HG03097 (cell line): ENCODE data around the gene ZNF436.

Experiments used
- ATAC-seq: cut with Tn5 transposase; IDR thresholded peaks from one replicate; pipeline ENCODE4 v1.9.1; 2021; ENCODE audit not compliant: unreplicated experiment, low FRiP score

Gene ZNF436

DNA sequence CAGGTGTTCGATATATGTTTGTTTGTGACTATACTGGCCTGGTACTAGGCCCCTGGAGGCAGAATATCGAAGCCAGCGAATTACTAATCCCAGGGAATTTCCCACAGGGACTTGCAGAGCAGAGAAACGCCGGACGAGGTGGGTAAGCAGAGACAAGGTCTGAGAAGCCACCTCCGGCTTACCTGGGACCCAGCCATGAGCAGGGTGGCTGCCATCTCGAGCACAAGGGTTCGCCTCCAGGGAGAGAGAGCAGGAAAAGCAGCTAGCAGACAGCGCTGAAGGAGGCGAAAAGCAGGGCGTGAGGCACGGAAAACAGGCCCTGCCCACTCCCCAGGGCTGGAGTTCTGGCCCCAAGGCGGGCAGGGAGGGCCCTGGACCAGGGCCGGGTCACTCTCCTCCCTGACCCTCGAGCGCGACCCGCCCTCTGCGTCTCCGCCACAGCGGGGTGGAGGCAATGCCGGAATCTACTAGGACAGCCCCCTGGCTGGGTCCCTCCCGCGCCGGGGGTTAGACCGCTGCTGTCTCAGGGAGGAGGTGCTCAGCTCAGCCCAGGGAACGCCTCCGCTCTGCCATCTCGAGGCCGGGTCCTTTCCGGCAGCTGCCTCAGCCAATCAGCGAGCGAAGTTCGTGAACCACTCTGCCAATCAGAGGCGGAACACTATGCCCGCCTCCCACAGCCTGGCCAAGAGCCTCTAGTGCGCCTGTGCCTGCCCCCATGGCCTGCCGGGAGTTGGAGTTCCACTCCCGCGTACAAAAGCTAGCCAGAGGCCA lies 1.7 kb downstream of the ZNF436 start:
- ATAC-seq: peak; percentile 92

DNA sequence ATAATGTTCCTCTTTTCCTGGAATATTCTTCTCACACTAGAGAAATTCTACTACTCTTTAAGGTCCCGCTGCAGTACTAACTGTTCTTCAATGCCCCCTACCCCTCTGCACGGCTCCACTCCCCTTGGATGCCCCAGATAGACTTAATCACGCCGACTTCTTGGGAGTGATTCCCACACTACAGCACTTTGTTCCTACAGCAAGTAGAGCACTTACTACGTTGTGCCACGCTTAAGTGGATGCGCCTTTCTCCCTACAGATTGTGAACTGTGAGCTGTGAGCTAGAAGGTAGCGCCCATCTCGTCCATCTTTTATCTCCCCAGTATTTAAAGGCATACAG lies 2.2 kb downstream of the ZNF436 start:
- ATAC-seq: no peak

DNA sequence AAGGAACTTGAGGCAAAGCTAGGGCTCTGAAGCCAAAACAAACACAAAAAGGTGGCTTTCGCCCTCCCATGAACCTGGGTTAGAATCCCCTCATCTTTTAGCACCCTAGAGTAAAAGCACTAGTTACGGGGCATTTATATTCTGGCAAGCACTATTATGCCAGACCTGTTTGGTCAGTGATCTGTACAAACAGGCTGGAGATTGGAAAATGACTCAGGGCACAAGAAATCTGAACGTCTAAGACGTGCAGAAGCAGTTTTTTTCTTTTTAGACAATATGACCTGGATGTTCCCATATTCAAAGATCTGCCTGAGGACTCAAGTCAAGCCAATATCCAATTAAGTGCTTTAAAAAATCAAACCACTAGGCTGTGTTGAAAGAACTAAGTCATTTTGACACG lies 3.0 kb downstream of the ZNF436 start:
- no peak for ATAC-seq

DNA sequence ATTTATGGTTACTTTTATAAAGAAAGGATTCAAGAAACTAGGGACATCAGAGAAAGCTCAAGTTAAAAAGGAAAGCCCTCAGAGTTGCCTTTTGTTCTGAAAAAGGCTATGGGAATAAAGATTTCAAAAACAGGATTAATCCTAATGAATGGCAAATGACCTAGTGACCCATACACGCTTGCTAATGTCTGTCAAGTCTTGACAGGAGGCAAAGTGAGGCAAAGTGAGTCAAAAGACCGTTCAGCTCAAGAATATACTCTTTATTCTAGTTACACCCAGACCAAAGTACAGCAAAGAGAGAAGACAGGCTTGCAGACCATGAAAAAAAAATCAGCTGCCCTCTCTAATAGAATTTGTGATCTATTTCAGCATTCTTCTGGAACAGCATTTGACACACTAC lies 3.5 kb downstream of the ZNF436 start:
- no peak for ATAC-seq

DNA sequence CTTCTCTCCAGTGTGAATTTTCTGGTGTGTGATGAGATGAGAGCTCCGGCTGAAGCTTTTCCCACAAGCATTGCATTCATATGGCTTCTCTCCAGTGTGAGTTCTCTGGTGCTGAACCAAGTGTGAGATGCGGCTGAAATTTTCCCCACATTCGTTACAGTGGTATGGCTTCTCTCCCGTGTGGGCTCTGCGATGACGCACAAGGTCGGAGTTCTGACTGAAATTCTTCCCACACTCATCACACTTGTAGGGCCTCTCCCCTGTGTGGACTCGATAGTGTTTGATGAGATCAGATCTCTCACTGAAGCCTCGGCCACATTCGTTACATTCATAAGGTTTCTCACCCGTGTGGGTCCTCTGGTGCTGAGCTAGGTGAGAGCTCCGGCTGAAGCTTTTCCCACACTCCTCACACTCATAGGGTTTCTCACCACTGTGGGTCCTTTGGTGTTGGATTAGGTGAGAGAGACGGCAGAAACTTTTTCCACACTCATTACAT lies 7.4 kb downstream of the ZNF436 start:
- no peak for ATAC-seq

DNA sequence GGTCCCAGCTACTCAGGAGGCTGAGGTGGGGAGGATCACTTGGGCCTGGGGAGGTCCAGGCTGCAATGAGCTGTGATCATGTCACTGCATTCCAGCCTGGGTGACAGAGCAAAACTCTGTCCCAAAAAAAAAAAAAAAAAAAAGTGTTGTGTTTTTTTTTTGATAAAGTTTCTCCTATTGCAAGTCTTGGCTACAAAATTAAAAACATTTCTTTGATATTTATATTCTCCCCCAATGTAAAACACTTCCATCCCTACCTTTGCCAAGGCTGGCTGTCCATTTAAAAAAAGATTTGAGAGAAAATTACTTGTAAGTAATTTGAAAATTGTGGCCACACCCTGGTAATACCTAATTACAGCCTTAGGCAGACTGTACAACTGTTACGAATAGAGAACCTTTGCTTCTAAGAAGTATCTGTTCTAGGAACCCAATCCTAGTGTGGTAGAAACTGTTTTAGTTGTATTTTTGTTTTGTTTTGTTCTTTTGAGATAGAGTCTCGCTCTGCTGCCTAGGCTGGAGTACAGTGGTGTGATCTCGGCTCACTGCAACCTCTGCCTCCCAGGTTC lies 11.2 kb downstream of the ZNF436 start:
- no peak for ATAC-seq

DNA sequence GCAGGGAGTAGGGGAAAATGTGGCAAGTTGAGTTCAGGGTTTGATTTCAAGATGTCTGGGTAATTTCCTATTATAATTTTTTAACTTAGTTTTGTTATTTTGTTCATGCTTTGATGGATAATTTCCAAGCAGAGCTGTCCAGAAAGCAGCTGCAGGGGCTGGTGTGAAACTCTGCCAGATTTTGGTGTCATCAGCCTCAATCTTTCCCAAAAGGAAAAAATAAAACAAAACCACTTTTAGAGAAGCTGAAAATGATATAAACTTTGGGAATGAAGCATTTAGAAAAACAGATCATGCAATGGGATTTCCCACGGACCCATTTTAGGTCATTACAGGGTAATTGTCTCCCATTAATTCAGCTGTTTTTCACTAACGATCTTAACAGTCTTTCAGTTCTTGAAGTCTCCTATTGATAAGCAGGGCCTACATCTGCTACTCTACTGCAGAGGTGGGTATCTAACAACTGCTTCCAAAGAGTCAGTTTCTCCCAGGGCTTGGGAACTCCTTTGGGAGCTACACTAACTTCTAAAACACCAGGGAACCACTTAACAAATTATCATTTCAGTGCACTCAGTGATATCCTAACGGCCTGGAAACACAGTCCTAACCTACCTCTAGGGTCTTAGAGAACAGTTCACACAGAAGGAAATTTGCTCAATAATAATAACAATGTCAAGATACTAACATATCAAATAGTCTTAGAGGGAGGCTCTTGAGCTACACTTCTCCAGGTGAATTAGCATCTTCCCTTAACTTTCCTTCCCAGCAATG lies 12.3 kb downstream of the ZNF436 start:
- ATAC-seq: no peak

DNA sequence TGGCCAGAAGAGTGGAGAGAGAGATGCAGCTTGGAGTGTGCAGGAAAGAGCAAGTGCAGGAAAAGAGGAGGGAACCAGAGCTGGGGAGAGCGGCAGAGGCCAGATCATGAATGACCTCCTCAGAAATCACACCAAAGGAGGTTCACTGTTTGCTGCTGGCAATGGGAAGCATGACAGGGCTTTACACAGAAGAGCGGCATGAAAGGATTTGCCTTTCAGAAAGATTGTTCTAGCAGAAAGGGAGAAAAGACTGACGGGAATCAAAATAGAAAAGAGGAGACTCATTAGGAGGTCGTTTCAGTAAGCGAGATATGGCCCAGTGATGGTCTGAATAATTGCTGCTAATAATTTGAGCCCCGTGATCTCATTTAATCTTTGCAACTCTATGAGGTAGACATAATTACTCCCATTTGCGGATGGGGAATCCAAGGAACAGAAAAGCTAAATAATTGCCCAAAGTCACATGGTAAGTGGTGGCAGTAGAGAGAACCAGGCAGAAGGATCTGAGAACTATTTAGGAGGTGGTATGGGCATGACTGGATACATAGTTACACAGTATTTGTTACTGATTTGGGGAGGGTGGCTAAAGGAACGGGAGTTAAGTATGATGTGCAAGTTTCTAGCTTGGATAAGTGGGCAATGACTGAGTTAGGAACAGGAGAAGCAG lies 13.0 kb downstream of the ZNF436 start:
- no peak for ATAC-seq

DNA sequence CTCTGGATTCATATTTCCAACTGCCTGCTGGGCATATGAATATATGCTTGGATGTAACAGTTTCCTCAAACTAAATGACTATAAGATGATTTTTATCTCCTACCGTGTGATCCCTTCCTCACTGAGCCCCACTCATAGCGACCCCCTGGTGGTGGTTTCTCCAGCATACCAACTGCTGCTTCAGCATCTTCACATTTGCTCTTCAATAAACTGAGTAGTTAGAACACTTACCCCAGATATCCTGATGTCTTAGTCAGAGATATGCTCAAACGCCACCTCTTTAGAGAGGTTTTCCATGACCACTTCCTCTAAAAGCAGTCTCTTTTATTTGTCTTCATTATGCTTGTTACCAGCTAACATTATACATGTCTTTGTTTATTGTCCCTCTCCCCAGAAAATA lies 15.4 kb downstream of the ZNF436 start:
- no peak for ATAC-seq

DNA sequence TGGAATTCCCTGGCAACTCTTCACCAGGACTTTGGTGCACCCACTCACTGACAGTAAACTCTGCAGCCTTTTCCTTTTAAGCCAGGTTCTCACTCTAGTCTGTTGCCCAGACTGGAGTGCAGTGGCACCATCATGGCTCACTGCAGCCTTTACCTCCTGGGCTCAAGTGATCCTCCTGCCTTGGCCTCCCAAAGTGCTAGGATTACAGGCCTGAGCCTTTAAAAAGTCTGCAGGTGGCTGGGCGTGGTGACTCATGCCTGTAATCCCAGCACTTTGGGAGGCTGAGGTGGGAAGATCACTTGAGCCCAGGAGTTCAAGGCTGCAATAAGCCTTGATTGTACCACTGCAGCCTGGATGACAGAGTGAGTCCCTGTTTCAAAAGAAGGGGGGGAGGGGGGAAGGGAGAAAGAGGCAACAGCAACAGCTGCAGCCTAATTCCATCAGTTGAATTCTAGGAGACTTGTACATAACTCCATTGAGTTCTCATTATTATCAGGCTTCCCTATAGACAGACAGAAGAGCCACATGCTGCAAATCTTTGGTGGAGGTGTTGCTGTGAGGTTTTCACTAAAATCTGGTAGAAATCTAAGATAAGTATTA lies 17.4 kb downstream of the ZNF436 start:
- ATAC-seq: no peak

DNA sequence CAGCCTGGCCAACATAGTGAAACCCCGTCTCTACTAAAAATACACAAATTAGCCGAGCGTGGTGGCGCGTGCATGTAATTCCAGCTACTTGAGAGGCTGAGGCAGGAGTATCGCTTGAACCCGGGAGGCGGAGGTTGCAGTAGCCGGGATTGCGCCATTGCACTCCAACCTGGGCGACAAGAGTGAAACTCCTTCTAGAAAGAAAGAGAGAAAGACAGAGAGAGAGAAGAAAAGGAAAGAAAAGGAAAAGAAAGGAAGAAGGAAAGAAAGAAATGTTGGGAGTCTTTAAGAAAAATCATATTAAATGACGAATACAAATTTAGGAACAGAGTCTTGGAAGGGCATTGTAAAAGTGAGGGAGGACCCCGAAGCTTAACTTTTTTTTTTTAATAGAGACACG lies 23.7 kb downstream of the ZNF436 start:
- ATAC-seq: no peak

DNA sequence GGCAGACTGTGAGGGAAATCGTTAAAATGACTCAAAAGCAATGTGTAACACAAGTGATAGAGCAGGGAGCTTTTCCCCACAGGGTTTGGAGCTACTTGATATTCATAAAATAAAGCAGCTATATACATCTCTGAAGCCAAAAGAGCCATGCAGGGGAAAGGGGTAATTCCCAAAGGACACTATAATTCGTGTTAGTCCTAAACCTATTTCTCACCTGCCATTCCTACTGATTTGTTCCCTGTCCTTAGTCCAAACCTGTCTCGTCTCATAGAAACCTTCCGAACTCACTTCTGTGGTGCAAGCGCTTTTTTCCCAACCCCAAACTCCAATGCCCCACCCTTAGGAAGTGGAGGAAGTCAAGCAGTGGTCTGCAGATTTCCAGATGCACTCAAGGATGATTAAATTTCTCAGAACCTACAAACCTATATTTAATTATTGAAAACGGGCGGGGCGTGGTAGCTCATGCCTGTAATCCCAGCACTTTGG lies 24.6 kb downstream of the ZNF436 start:
- ATAC-seq: no peak

DNA sequence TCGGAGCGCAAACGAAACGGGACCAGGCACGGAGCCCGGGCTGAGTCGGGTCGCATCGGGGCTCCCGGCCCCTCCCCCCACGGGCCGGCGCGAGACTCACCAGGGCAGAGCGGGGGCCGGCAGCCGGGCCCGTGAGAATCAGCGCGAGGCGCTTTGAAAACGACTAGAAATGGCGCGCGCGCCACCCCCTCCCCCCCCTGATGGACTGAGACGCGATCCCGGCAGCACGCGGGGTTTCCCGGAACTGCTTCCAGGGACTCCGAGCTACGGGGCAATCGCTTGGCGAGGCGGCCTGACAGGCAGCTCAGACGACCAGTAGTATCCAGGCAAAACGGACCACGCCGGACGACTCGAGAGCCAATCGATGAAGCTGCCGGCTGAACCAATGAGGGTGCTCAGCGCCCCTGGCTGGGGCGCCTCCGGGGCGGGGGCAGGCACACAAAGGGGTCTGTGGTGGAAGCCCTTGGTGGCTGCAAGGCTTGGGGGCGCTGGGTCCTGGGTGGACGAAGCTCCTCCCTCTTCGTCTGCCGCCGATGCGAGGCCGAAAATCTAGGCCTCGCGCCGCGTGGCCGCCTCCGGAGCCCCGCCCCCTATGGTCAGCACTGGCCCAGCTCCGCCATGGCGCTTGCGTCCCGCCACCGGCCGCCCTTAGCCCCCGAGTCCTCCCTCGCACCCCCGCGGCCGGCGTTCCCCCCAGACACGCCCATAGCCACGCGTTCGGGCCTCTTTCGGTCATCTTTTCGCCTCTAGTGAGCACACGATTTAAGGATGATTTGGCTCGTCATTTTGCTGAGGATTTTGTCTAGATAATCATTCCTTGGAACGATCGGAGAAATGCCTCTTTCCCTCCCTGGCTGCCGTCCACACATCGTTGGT lies 25.3 kb downstream of the ZNF436 start, which contains the start of gene HNRNPR:
HNRNPR (minus strand) TSS at position 174 of the 876 bp plus-strand sequence. CDS start 3,276 bp downstream, outside the sequence.
- ATAC-seq: peak; percentile 93

DNA sequence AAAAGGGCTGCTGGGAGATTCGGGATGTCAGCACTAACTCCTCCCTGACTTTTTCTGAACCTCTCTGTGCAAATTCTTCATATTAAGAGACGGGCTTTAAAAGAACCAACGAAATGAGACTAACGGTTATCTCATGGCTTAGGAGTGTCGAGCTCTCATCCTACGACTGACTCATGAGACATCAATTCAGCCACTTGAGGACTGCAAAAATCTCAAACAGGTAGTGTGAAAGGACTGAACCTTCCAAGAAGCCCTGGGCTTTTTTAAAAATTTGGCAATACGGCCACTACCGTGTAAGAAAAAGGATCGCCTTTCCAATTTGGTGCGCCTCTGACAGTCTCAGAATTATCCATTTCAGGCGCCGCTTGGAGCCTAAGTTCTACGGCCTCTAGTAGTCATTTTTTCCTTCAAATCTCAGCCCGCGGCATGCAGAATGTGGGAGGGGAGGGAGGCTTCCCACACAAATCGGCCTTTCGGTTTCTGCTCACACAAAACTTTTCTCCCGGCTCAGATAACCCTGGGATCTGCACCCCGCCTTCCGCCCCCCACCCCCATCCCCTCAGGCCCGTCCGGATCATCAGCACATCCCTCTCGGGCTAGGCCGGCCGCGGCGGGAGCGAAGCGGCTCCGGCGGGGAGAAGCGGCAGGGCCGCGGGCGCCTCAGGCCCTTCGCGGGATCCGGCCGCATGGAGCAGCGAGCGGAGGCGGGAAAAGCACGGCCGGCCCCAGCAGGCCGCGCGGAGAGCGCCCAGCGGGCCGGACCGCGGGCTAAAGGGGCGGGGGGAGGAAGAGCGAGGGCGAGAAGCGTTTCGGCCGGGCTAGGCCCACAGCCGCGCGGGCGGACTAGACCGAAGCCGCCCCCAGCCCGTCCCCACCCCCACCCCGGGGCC lies 26.2 kb downstream of the ZNF436 start:
- ATAC-seq: peak; percentile 8

DNA sequence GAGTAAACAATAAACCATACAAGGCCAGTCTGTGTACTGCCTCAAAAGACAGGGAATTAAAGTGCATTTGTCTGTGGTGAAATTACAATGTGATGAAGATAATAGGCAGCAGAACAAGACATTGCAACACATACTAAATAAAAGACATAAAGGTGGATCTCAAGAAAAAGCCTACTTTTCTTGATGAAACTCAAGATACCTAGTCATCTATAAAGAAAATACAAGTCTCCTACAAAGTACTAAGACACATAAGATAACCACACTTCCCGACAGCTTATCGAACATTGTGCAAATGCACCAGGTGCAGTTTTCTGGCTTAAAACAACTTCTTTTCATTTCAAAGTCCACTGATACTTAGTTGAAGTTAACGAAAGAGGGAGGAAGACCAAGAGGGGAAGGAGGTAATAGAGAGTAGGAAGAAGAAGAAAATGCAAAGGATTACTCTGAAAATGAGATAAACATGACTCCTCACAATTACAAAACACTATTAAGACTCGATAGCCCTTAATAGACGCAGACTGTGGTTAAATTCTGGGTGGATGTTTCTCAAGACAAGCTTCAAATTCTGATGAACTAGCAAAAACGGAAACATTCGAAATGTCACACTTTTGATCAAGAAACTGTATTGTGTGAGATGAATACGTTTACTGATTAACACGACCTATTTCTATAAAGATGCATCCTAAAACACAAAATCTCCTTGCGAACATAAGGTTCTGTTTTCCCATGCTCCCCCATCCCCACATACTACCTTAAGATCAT lies 27.5 kb downstream of the ZNF436 start:
- ATAC-seq: no peak

DNA sequence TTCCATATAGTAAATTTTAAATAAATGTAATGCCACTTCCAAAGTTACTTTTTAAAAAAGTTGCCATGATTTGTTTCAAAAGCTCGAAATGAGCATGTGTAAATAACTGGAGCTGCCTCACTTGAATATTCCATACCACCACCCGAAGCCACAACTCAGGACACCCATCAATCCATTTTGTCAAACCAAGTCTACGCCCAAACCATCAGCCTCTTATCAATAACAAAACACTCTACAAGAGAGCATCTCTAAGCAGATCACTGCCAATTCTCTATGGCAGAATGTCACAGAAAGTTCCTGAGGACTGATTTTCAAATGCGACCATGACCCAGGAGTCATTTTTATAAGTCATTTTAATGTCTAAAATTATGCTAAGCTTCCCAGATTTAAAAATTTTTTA lies 30.0 kb downstream of the ZNF436 start:
- no peak for ATAC-seq

DNA sequence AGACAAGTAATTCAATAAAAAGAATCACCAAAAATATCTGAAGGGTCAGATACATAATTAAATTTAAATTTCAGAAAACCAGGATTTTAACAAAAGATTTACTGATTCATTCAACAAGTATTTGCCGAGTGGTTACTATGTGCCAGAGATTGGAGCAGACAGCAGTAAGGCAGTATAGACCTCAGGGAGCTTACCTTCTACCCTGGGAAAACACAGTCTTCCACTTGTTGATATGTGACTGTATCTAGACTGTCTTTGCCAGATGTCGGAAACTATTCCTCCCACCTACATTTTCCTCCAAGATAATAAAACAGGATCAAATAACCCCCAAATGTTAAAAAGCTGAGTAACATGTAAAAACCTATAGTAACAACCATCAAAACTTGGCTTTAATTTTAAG lies 31.8 kb downstream of the ZNF436 start:
- no peak for ATAC-seq

DNA sequence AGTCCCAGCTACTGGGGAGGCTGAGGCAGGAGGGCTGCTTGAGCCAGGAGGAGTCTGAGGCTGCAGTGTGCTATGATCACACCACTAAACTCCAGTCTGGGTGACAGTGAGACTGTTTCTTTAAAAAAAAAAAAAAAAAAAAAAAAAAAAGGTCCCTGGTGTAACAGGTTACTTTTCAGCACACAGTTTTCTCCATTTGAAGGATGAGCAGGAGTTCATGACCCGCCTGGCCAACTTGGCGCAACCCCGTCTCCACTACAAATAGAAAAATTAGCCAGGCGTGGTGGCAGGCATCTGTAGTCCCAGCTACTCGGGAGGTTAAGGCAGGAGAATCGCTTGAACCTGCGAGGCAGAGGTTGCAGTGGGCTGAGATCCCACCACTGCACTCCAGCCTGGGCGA lies 37.9 kb downstream of the ZNF436 start:
- no peak for ATAC-seq
